H1 (cell line): ENCODE measurements around the gene TMTC2. TPM values are rescaled to one million over a fixed set of nuclear protein-coding genes. Genes with fewer than 3 reads are reported as not detected.

Source experiments
- CTCF ChIA-PET: fragments of 300-600 bp; sonication (Branson Sonifier 250); formaldehyde crosslinking; loops from one replicate; lab custom pipeline; 2021; ENCODE audit not compliant: partially characterized antibody; lab: Charles Lee
- POLR2A ChIA-PET: fragments of 300-600 bp; sonication (Branson Sonifier 250); formaldehyde crosslinking; loops from one replicate; lab custom pipeline; 2021; ENCODE audit warnings: inconsistent platforms; ENCODE audit not compliant: partially characterized antibody; lab: Charles Lee
- DNase-seq, 2 experiments: peaks; one replicate each; pipeline versions ENCODE4 v3.0.0 to v3.0.0-alpha.2; 2010 to 2022; ENCODE audit warnings: low spot score in 2 of 2, low read depth in 1 of 2, mixed read lengths in 1 of 2
- FAIRE-seq: peaks from 2 replicates; lab custom pipeline; 2011; peaks lifted over from hg19 to GRCh38; lab: Jason Lieb, UNC
- H2AFZ ChIP-seq: 2 replicates; pipeline ENCODE4 v1.8.1; 2012; ENCODE audit warnings: low read length, inconsistent platforms
- H2AK5ac ChIP-seq: 2 replicates; pipeline ENCODE4 v1.6.1; 2013; ENCODE audit warnings: low read depth, low read length
- H2BK120ac ChIP-seq: replicated peaks from 2 replicates; pipeline ENCODE3; 2013; ENCODE audit warnings: low read depth, low read length, inconsistent platforms
- H2BK12ac ChIP-seq: 2 replicates; pipeline ENCODE4 v1.6.1; 2013; ENCODE audit warnings: low read depth, low read length
- H2BK15ac ChIP-seq: 2 replicates; pipeline ENCODE4 v1.6.1; 2013; ENCODE audit warnings: low read length
- H2BK20ac ChIP-seq: 2 replicates; pipeline ENCODE4 v1.6.1; 2013; ENCODE audit warnings: low read length
- H2BK5ac ChIP-seq: 2 replicates; pipeline ENCODE4 v1.6.1; 2013; ENCODE audit warnings: low read depth, low read length
- H3K14ac ChIP-seq: 2 replicates; pipeline ENCODE4 v1.6.1; 2013; ENCODE audit warnings: inconsistent platforms; ENCODE audit not compliant: insufficient read length
- H3K18ac ChIP-seq: 2 replicates; pipeline ENCODE4 v1.6.1; 2013; ENCODE audit warnings: low read length; ENCODE audit errors: extremely low read depth
- H3K23ac ChIP-seq: 2 replicates; pipeline ENCODE4 v1.6.1; 2013; ENCODE audit warnings: inconsistent platforms; ENCODE audit not compliant: insufficient read length
- H3K23me2 ChIP-seq: 2 replicates; pipeline ENCODE4 v1.6.1; 2013; ENCODE audit warnings: low read depth, low read length
- H3K27ac ChIP-seq: 2 replicates; pipeline ENCODE4 v1.6.1; 2011; ENCODE audit warnings: low read depth, low read length, inconsistent platforms
- H3K27me3 ChIP-seq, 4 experiments: replicated peaks in 1 of 4; 1 replicate in 1 of 4; 2 replicates in 3 of 4; pipeline versions ENCODE4 v1.6.1 to v1.8.1; 2011 to 2013; ENCODE audit warnings: low read length in 3 of 4, mild to moderate bottlenecking in 3 of 4, inconsistent platforms in 2 of 4, mixed read lengths in 2 of 4, moderate library complexity in 1 of 4; ENCODE audit not compliant: control insufficient read depth in 3 of 4, insufficient read depth in 3 of 4; ENCODE audit errors: extremely low read depth in 1 of 4
- H3K36me3 ChIP-seq, 4 experiments: 2 replicates each; pipeline versions ENCODE4 v1.6.1 to v1.8.1; 2011 to 2013; ENCODE audit warnings: mild to moderate bottlenecking in 4 of 4, low read length in 3 of 4, moderate library complexity in 2 of 4, control low read depth in 1 of 4, inconsistent platforms in 1 of 4; ENCODE audit not compliant: insufficient read depth in 4 of 4, control insufficient read depth in 2 of 4
- H3K4ac ChIP-seq: replicated peaks from 2 replicates; pipeline ENCODE3; 2013; ENCODE audit warnings: low read length, low read depth, mixed read lengths, inconsistent platforms; ENCODE audit not compliant: insufficient read length
- H3K4me1 ChIP-seq, 4 experiments: replicated peaks in 1 of 4; 1 replicate in 1 of 4; 2 replicates in 3 of 4; pipeline versions ENCODE4 v1.6.1 to v1.8.1; 2011 to 2013; ENCODE audit warnings: low read length in 3 of 4, inconsistent platforms in 2 of 4, mixed read lengths in 1 of 4; ENCODE audit not compliant: insufficient read depth in 4 of 4, control insufficient read depth in 3 of 4
- H3K4me2 ChIP-seq, 2 experiments: 2 replicates each; pipeline versions ENCODE4 v1.6.1 to v1.8.1; 2011 to 2013; ENCODE audit warnings: low read depth in 2 of 2, low read length in 2 of 2, control low read depth in 1 of 2, inconsistent platforms in 1 of 2, mild to moderate bottlenecking in 1 of 2; ENCODE audit not compliant: insufficient read depth in 1 of 2
- H3K4me3 ChIP-seq, 4 experiments: fragments of 200-600, 300-600 bp in 1 of 4; sonication (generic), shearing (Covaris generic), sonication (Bioruptor Twin) in 1 of 4; 2 replicates each; pipeline versions ENCODE4 v1.5.1 to v1.8.1; 2011 to 2016; ENCODE audit warnings: low read length in 4 of 4, low read depth in 3 of 4, control low read depth in 2 of 4, inconsistent platforms in 2 of 4, mild to moderate bottlenecking in 2 of 4, mixed read lengths in 1 of 4, moderate library complexity in 1 of 4; ENCODE audit not compliant: insufficient read depth in 2 of 4; ENCODE audit errors: extremely low read depth in 1 of 4
- H3K56ac ChIP-seq: replicated peaks from 2 replicates; pipeline ENCODE3; 2013; ENCODE audit warnings: low read depth, mild to moderate bottlenecking, mixed read lengths, low read length, inconsistent platforms; ENCODE audit not compliant: insufficient read length
- H3K79me1 ChIP-seq: 2 replicates; pipeline ENCODE4 v1.6.1; 2013; ENCODE audit warnings: low read depth, low read length, control low read depth
- H3K79me2 ChIP-seq, 2 experiments: 2 replicates each; pipeline versions ENCODE4 v1.6.1 to v1.8.1; 2012 to 2013; ENCODE audit warnings: low read length in 2 of 2, mild to moderate bottlenecking in 2 of 2, inconsistent platforms in 1 of 2; ENCODE audit not compliant: insufficient read depth in 2 of 2, control insufficient read depth in 1 of 2
- H3K9ac ChIP-seq, 4 experiments: replicated peaks in 1 of 4; 1 replicate in 1 of 4; 2 replicates in 3 of 4; pipeline versions ENCODE4 v1.6.1 to v1.8.1; 2011 to 2013; ENCODE audit warnings: low read depth in 3 of 4, low read length in 3 of 4, control low read depth in 2 of 4, mild to moderate bottlenecking in 2 of 4, moderate library complexity in 2 of 4, inconsistent platforms in 1 of 4; ENCODE audit errors: extremely low read depth in 1 of 4
- H3K9me3 ChIP-seq, 2 experiments: 2 replicates each; pipeline versions ENCODE4 v1.6.1 to v1.8.1; 2012 to 2013; ENCODE audit warnings: mild to moderate bottlenecking in 2 of 2, moderate library complexity in 2 of 2, control low read depth in 1 of 2, inconsistent platforms in 1 of 2, low read depth in 1 of 2, low read length in 1 of 2, mixed read lengths in 1 of 2; ENCODE audit not compliant: insufficient read depth in 2 of 2
- H4K20me1 ChIP-seq, 2 experiments: replicated peaks in 1 of 2; 2 replicates each; pipeline versions ENCODE3 to v1.8.1; 2011 to 2013; ENCODE audit warnings: inconsistent platforms in 2 of 2, low read length in 2 of 2, mild to moderate bottlenecking in 1 of 2; ENCODE audit not compliant: insufficient read depth in 2 of 2, control insufficient read depth in 1 of 2
- H4K5ac ChIP-seq: 2 replicates; pipeline ENCODE4 v1.6.1; 2013; ENCODE audit warnings: low read length, low read depth, mixed read lengths, inconsistent platforms; ENCODE audit not compliant: insufficient read length
- H4K8ac ChIP-seq: 2 replicates; pipeline ENCODE4 v1.8.0; 2013; ENCODE audit warnings: mild to moderate bottlenecking, moderate library complexity, low read length, inconsistent platforms; ENCODE audit not compliant: insufficient read depth; ENCODE audit errors: extremely low read depth
- H4K91ac ChIP-seq: replicated peaks from 2 replicates; pipeline ENCODE3; 2013; ENCODE audit warnings: low read length, mixed read lengths, inconsistent platforms; ENCODE audit not compliant: insufficient read length
- ATF2 ChIP-seq: IDR thresholded peaks from 2 replicates; pipeline ENCODE4 v1.6.1; 2012; ENCODE audit warnings: low read length, inconsistent platforms
- BCL11A ChIP-seq, 2 experiments: IDR thresholded peaks; one replicate each; pipeline ENCODE4 v1.6.1; 2011; ENCODE audit warnings: low read depth in 2 of 2, low read length in 2 of 2, mild to moderate bottlenecking in 2 of 2
- CBX8 ChIP-seq: fragments of 300-800, 300-1000 bp; sonication (generic); IDR thresholded peaks from 2 replicates; pipeline ENCODE4 v1.7.1; 2016; ENCODE audit warnings: low read depth, low read length, borderline replicate concordance
- GABPA ChIP-seq: IDR thresholded peaks from 2 replicates; pipeline ENCODE4 v1.6.1; 2011; ENCODE audit warnings: mild to moderate bottlenecking, low read length, moderate library complexity, borderline replicate concordance; ENCODE audit not compliant: insufficient read depth
- KDM1A ChIP-seq: fragments of 200-600, 300-600 bp; sonication (generic); IDR thresholded peaks from 2 replicates; pipeline ENCODE4 v1.7.1; 2016; ENCODE audit warnings: mild to moderate bottlenecking, low read length, borderline replicate concordance
- RFX5 ChIP-seq: IDR thresholded peaks from 2 replicates; pipeline ENCODE4 v1.6.1; 2011; ENCODE audit warnings: low read depth, low read length, improper control_type of control experiment, borderline replicate concordance
- RNF2 ChIP-seq: fragments of 200-900, 300-1000 bp; sonication (generic); IDR thresholded peaks from 2 replicates; pipeline ENCODE4 v1.7.1; 2016; ENCODE audit warnings: borderline replicate concordance, low read depth, mild to moderate bottlenecking, antibody characterized with exemption, low read length; ENCODE audit not compliant: poor library complexity, severe bottlenecking; ENCODE audit errors: missing control alignments
- SP1 ChIP-seq: IDR thresholded peaks from 2 replicates; pipeline ENCODE4 v1.6.1; 2011; ENCODE audit warnings: low read depth, low read length
- TBP ChIP-seq: IDR thresholded peaks from 2 replicates; pipeline ENCODE4 v1.6.1; 2011; ENCODE audit warnings: low read depth, low read length, improper control_type of control experiment
- YY1 ChIP-seq: IDR thresholded peaks from 2 replicates; pipeline ENCODE4 v1.6.1; 2011; ENCODE audit warnings: low read depth, mild to moderate bottlenecking, low read length
- WGBS, 2 experiments: shearing (Covaris generic) in 1 of 2; methylation state at CpG; one replicate each; pipeline versions ENCODE4 v1.1.6 to v1.1.7; 2013 to 2015; ENCODE audit warnings: low lambda C conversion rate in 2 of 2, mixed read lengths in 2 of 2, inconsistent platforms in 1 of 2, low coverage in 1 of 2, missing lambda C conversion rate in 1 of 2; ENCODE audit not compliant: insufficient replicate concordance in 2 of 2, insufficient coverage in 1 of 2, insufficient read length in 1 of 2; ENCODE audit errors: extremely low coverage in 1 of 2, missing lambda C conversion rate in 1 of 2; 5-methylcytosine and 5-hydroxymethylcytosine counted together
- polyA plus RNA-seq, 7 experiments: library from polyadenylated mRNA; depleted of rRNA in 3 of 7; stranded (reverse) in 5 of 7; unstranded in 2 of 7; fragments of >200 nt in 5 of 7; fragments of 200-250 nt in 2 of 7; gene quantifications; 1 replicate in 5 of 7; 2 replicates in 1 of 7; 4 replicates in 1 of 7; pipeline versions ENCODE4 v1.2.1 to v1.2.3, GENCODE V29; 2011 to 2013; ENCODE audit warnings: missing spikeins in 2 of 7, mixed read lengths in 2 of 7
- total RNA-seq: library from RNA; stranded (reverse); fragmentation: NEBNext Ultra II Directional; extraction: Animal tissue kit (Norgen Biotek cat#: 25700); gene quantifications from 2 replicates; pipeline ENCODE4 v1.2.1, GENCODE V29; 2021
- TF ChIP-seq, protein P1 (sequence below): IDR thresholded peaks from 2 replicates; pipeline ENCODE4 v1.6.1; 2012; ENCODE audit warnings: inconsistent platforms

Gene TMTC2
- total and polyA plus RNA-seq, 2 of the 8 experiments (the other 6 are each of a cell fraction or from before 2014, with no cell fraction given): 2.3 to 3.9 TPM

- FAIRE-seq (no peak), DNase-seq (no peak)
- no peaks in the 10 kb centered on the region for H3K79me1 ChIP-seq
- no peak overlapping the region for H3K23ac ChIP-seq
- no peaks in the 10 kb centered on the region for H3K36me3 ChIP-seq
- no peak overlapping the region for H3K14ac ChIP-seq
- H4K91ac ChIP-seq: no peak overlapping the region
- H3K56ac ChIP-seq: no peak overlapping the region
- no peak overlapping the region for H2BK120ac ChIP-seq
- no peak overlapping the region for H2BK12ac ChIP-seq
- ChIA-PET CTCF (interaction anchor here (0.6 kb wide), 1 partner anchor 205 kb away, joined by 3 read pairs; no protein-coding TSS in a partner anchor), POLR2A (no interaction called here)
- no peak overlapping the region for H3K4me2 ChIP-seq
- H4K5ac ChIP-seq: no peak overlapping the region
- no peaks in the 10 kb centered on the region for H4K20me1 ChIP-seq
- H2BK15ac ChIP-seq: no peak overlapping the region
- H4K8ac ChIP-seq: no peak overlapping the region
- H2BK20ac ChIP-seq: no peak overlapping the region
- H3K27ac ChIP-seq: no peak overlapping the region
- no peaks in the 10 kb centered on the region for H3K79me2 ChIP-seq
- H3K9me3 ChIP-seq: no peaks in the 10 kb centered on the region
- no peaks in the 10 kb centered on the region for H3K23me2 ChIP-seq
- H3K27me3 ChIP-seq: no peaks in the 10 kb centered on the region
- no peak overlapping the region for H2BK5ac ChIP-seq
- no peak overlapping the region for H3K18ac ChIP-seq
- no peak overlapping the region for H3K4ac ChIP-seq
- H3K9ac ChIP-seq: no peak overlapping the region
- no peak overlapping the region for H3K4me3 ChIP-seq
- H2AK5ac ChIP-seq: no peak overlapping the region
- no peak for TF ChIP-seq RFX5
- no peak for TF ChIP-seq TBP
- TF ChIP-seq KDM1A: no peak
- no peak for TF ChIP-seq GABPA
- no peak for TF ChIP-seq ATF2
- no peak for TF ChIP-seq YY1
- no peak for TF ChIP-seq RNF2
- TF ChIP-seq, protein P1, sequence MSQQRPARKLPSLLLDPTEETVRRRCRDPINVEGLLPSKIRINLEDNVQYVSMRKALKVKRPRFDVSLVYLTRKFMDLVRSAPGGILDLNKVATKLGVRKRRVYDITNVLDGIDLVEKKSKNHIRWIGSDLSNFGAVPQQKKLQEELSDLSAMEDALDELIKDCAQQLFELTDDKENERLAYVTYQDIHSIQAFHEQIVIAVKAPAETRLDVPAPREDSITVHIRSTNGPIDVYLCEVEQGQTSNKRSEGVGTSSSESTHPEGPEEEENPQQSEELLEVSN: no peak
- TF ChIP-seq CBX8: no peak
- TF ChIP-seq BCL11A (IDR thresholded peaks at IDR 0.05; ENCODE audit: low read depth in 2 of 2, low read length in 2 of 2): no peak
- no peak for TF ChIP-seq SP1
- no peaks in the 10 kb centered on the region for H3K4me1 ChIP-seq
- H2AFZ ChIP-seq: no peak overlapping the region
- WGBS, 2 experiments: 90% methylated on average over 2 of the region's 2 CpGs; no CpG with 5 or more reads in 1 of the 2 experiments
Measured at GRCh38 chr12:82948491-82948890, 261.8 kb downstream of the TMTC2 start.
